Panc1 (cell line): ENCODE results near the gene ATXN10.

Experiments
- POLR2AphosphoS5 ChIP-seq: IDR thresholded peaks from 2 replicates; pipeline ENCODE4 v1.6.1; 2012; ENCODE audit warnings: mild to moderate bottlenecking, low read depth, low read length, moderate library complexity
- REST ChIP-seq, 2 experiments: IDR thresholded peaks; 2 replicates each; pipeline ENCODE4 v1.6.1; 2011 to 2012; ENCODE audit warnings: low read depth in 2 of 2, control low read depth in 1 of 2, low read length in 1 of 2, mild to moderate bottlenecking in 1 of 2, moderate library complexity in 1 of 2; ENCODE audit not compliant: insufficient read depth in 1 of 2
- SIN3A ChIP-seq: IDR thresholded peaks from 2 replicates; pipeline ENCODE4 v1.6.1; 2012; ENCODE audit warnings: low read depth, mild to moderate bottlenecking, low read length, moderate library complexity, borderline replicate concordance; ENCODE audit not compliant: insufficient read depth
- TCF7L2 ChIP-seq: IDR thresholded peaks from 2 replicates; pipeline ENCODE4 v1.6.1; 2011; ENCODE audit warnings: mild to moderate bottlenecking, low read depth, low read length, inconsistent platforms
- TF ChIP-seq, protein P1 (sequence below): fragments of 450-650 bp; IDR thresholded peaks from 2 replicates; pipeline ENCODE4 v1.5.1; 2017; ENCODE audit warnings: mild to moderate bottlenecking

- TF ChIP-seq, protein P1, sequence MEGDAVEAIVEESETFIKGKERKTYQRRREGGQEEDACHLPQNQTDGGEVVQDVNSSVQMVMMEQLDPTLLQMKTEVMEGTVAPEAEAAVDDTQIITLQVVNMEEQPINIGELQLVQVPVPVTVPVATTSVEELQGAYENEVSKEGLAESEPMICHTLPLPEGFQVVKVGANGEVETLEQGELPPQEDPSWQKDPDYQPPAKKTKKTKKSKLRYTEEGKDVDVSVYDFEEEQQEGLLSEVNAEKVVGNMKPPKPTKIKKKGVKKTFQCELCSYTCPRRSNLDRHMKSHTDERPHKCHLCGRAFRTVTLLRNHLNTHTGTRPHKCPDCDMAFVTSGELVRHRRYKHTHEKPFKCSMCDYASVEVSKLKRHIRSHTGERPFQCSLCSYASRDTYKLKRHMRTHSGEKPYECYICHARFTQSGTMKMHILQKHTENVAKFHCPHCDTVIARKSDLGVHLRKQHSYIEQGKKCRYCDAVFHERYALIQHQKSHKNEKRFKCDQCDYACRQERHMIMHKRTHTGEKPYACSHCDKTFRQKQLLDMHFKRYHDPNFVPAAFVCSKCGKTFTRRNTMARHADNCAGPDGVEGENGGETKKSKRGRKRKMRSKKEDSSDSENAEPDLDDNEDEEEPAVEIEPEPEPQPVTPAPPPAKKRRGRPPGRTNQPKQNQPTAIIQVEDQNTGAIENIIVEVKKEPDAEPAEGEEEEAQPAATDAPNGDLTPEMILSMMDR, result no peak
- TF ChIP-seq POLR2AphosphoS5, result no peak
- no peak for TF ChIP-seq REST (IDR thresholded peaks at IDR 0.05; ENCODE audit: insufficient read depth in 1 of 2, low read depth in 2 of 2, low read length in 1 of 2)
- TF ChIP-seq SIN3A, result no peak
- TF ChIP-seq TCF7L2, result no peak
These were observed 31.2 kb upstream of the ATXN10 start for GRCh38 chr22:45640291-45640940.
